NCI-H1930 (cell line): ENCODE measurements around the gene DENND1A.
"Not testable (repeated sequence)": the region's sequence is repeated elsewhere in the genome, so short reads cannot be mapped to it uniquely, and the experiment has no call there.

Source experiments
- DNase-seq, 2 experiments: peaks; one replicate each; lab custom pipeline; 2025; lab: John Stamatoyannopoulos, UW

Gene DENND1A

GRCh38 chr9:123815856-123816255 is 114.1 kb downstream of the DENND1A start:
- DNase-seq, result not testable (repeated sequence)

GRCh38 chr9:123814496-123814895 is 115.4 kb downstream of the DENND1A start:
- DNase-seq, result no peak

- no peak for DNase-seq
Measured at GRCh38 chr9:123812984-123813383, 116.9 kb downstream of the DENND1A start.

- no peak for DNase-seq
Measured at GRCh38 chr9:123807251-123807650, 122.7 kb downstream of the DENND1A start.

GRCh38 chr9:123806829-123807228 is 123.1 kb downstream of the DENND1A start:
- no peak for DNase-seq

GRCh38 chr9:123798195-123798594 is 131.7 kb downstream of the DENND1A start:
- DNase-seq, result peak; percentile 6 to 25

- DNase-seq, result no peak
Measured at GRCh38 chr9:123796618-123797484, 133.1 kb downstream of the DENND1A start.

- no peak for DNase-seq
Measured at GRCh38 chr9:123796094-123796493, 133.8 kb downstream of the DENND1A start.

GRCh38 chr9:123795336-123795735 is 134.6 kb downstream of the DENND1A start:
- no peak for DNase-seq

- DNase-seq, result no peak
Measured at GRCh38 chr9:123792501-123792900, 137.4 kb downstream of the DENND1A start.

- DNase-seq, result no peak
Measured at GRCh38 chr9:123789554-123790292, 140.2 kb downstream of the DENND1A start.

GRCh38 chr9:123787416-123787815 is 142.5 kb downstream of the DENND1A start:
- DNase-seq, result no peak

GRCh38 chr9:123784518-123784917 is 145.4 kb downstream of the DENND1A start:
- no peak for DNase-seq

- no peak for DNase-seq
Measured at GRCh38 chr9:123778232-123778902, 151.6 kb downstream of the DENND1A start.

GRCh38 chr9:123776708-123777537 is 153.0 kb downstream of the DENND1A start:
- no peak for DNase-seq

GRCh38 chr9:123775289-123776284 is 154.3 kb downstream of the DENND1A start:
- DNase-seq, result no peak

GRCh38 chr9:123773783-123774182 is 156.1 kb downstream of the DENND1A start:
- no peak for DNase-seq

GRCh38 chr9:123772967-123773366 is 157.0 kb downstream of the DENND1A start:
- DNase-seq, result no peak

- DNase-seq, result no peak
Measured at GRCh38 chr9:123772374-123772773, 157.6 kb downstream of the DENND1A start.

GRCh38 chr9:123771690-123772089 is 158.2 kb downstream of the DENND1A start:
- DNase-seq, result no peak
